HL-60/S4 treated with retinoic acid at 250 ng/mL for 4 days and 3 days (cell line): Measurements from ENCODE around the gene PATJ.
"Not testable (repeated sequence)": the region's sequence is repeated elsewhere in the genome, so short reads cannot be mapped to it uniquely, and the experiment has no call there.

Source experiments
- in situ Hi-C: fragments of 300-500 bp; cut with MboI; formaldehyde crosslinking; loops from 2 replicates; pipeline ENCODE4 v1.7.0; 2022; ENCODE audit warnings: low sequenced_read_pairs

The PATJ gene

GRCh38 chr1:61825393-61825792 lies 83.1 kb downstream of the PATJ start:
- in situ Hi-C loops: loop anchor here (25.0 kb wide), 1 partner anchor 1838 kb away; no protein-coding TSS in a partner anchor

GRCh38 chr1:61828805-61829204 lies 86.5 kb downstream of the PATJ start:
- in situ Hi-C loops: loop anchor here (25.0 kb wide), 1 partner anchor 1842 kb away; no protein-coding TSS in a partner anchor

GRCh38 chr1:61836649-61837048 lies 94.4 kb downstream of the PATJ start:
- in situ Hi-C loops: loop anchor here (25.0 kb wide), 1 partner anchor 1849 kb away; no protein-coding TSS in a partner anchor

- in situ Hi-C loops: loop anchor here (25.0 kb wide), 1 partner anchor 1850 kb away; no protein-coding TSS in a partner anchor
These were observed 95.3 kb downstream of the PATJ start for GRCh38 chr1:61837607-61838006.

GRCh38 chr1:61839679-61840078 lies 97.4 kb downstream of the PATJ start:
- in situ Hi-C loops: loop anchor here (25.0 kb wide), 1 partner anchor 1852 kb away; no protein-coding TSS in a partner anchor

- in situ Hi-C loops: loop anchor here (25.0 kb wide), 1 partner anchor 1855 kb away; no protein-coding TSS in a partner anchor
These were observed 99.8 kb downstream of the PATJ start for GRCh38 chr1:61842036-61842435.

- in situ Hi-C loops: loop anchor here (25.0 kb wide), 1 partner anchor 1856 kb away; no protein-coding TSS in a partner anchor
These were observed 100.7 kb downstream of the PATJ start for GRCh38 chr1:61842863-61843514.

- in situ Hi-C loops: loop anchor here (25.0 kb wide), 1 partner anchor 1857 kb away; no protein-coding TSS in a partner anchor
These were observed 101.7 kb downstream of the PATJ start for GRCh38 chr1:61844006-61844405.

GRCh38 chr1:61844664-61845063 lies 102.4 kb downstream of the PATJ start:
- in situ Hi-C loops: loop anchor here (25.0 kb wide), 1 partner anchor 1857 kb away; no protein-coding TSS in a partner anchor

GRCh38 chr1:61851235-61851634 lies 109.0 kb downstream of the PATJ start:
- in situ Hi-C loops: no loop called here

- in situ Hi-C loops: no loop called here
These were observed 109.8 kb downstream of the PATJ start for GRCh38 chr1:61851849-61852669.

- in situ Hi-C loops: no loop called here
These were observed 110.4 kb downstream of the PATJ start for GRCh38 chr1:61852670-61853015.

GRCh38 chr1:61853583-61853982 lies 111.3 kb downstream of the PATJ start:
- in situ Hi-C loops: no loop called here

- in situ Hi-C loops: no loop called here
These were observed 122.2 kb downstream of the PATJ start for GRCh38 chr1:61864489-61864888.

- in situ Hi-C loops: no loop called here
These were observed 123.5 kb downstream of the PATJ start for GRCh38 chr1:61865646-61866220.

GRCh38 chr1:61869691-61870109 lies 127.4 kb downstream of the PATJ start:
- in situ Hi-C loops: no loop called here

GRCh38 chr1:61872206-61872605 lies 129.9 kb downstream of the PATJ start:
- in situ Hi-C loops: no loop called here

GRCh38 chr1:61873581-61873980 lies 131.3 kb downstream of the PATJ start:
- in situ Hi-C loops: no loop called here

- in situ Hi-C loops: no loop called here
These were observed 131.7 kb downstream of the PATJ start for GRCh38 chr1:61873994-61874393.

GRCh38 chr1:61875198-61875597 lies 132.9 kb downstream of the PATJ start:
- in situ Hi-C loops: no loop called here

GRCh38 chr1:61879887-61880474 lies 137.7 kb downstream of the PATJ start:
- in situ Hi-C loops: not testable (repeated sequence)
